Activated CD4-positive, alpha-beta T cell treated with anti-CD3 and anti-CD28 coated beads, Interleukin-2, amount 50 U/mL, for 48 hours (primary cell): ENCODE measurements around the gene MBTPS2.
"Not testable (repeated sequence)": the region's sequence is repeated elsewhere in the genome, so short reads cannot be mapped to it uniquely, and the experiment has no call there.

Experiments used
- DNase-seq, 2 experiments: peaks; one replicate each; pipeline ENCODE4 v3.0.0-alpha.2; 2020

The MBTPS2 gene

GRCh38 chrX:21839334-21840192 lies at the start of gene MBTPS2:
Gene MBTPS2, plus strand, starts transcription at chrX:21839617. Its CDS starts 118 bp downstream, at chrX:21839735.
- peak; percentile 77 to 83 for DNase-seq

- DNase-seq = no peak
These were observed 40.7 kb upstream of the MBTPS2 start for GRCh38 chrX:21798677-21799219.

- no peak for DNase-seq
These were observed 39.6 kb upstream of the MBTPS2 start for GRCh38 chrX:21799767-21800166.

GRCh38 chrX:21800344-21800770 lies 39.1 kb upstream of the MBTPS2 start:
- no peak for DNase-seq

- no peak for DNase-seq
These were observed 37.3 kb upstream of the MBTPS2 start for GRCh38 chrX:21802054-21802670.

GRCh38 chrX:21802839-21803238 lies 36.6 kb upstream of the MBTPS2 start:
- DNase-seq = no peak

- no peak for DNase-seq
These were observed 32.7 kb upstream of the MBTPS2 start for GRCh38 chrX:21806691-21807090.

- no peak for DNase-seq
These were observed 27.6 kb upstream of the MBTPS2 start for GRCh38 chrX:21811832-21812231.

- DNase-seq = no peak
These were observed 26.8 kb upstream of the MBTPS2 start for GRCh38 chrX:21812628-21813027.

GRCh38 chrX:21813612-21814368 lies 25.6 kb upstream of the MBTPS2 start:
- DNase-seq = no peak

- no peak for DNase-seq
These were observed 23.3 kb upstream of the MBTPS2 start for GRCh38 chrX:21816136-21816535.

- DNase-seq = not testable (repeated sequence)
These were observed 19.2 kb upstream of the MBTPS2 start for GRCh38 chrX:21820170-21820569.

GRCh38 chrX:21821875-21822274 lies 17.5 kb upstream of the MBTPS2 start:
- no peak for DNase-seq

- DNase-seq = no peak
These were observed 7.9 kb upstream of the MBTPS2 start for GRCh38 chrX:21831496-21831895.

- DNase-seq = no peak
These were observed 2.4 kb upstream of the MBTPS2 start for GRCh38 chrX:21837056-21837455.

- DNase-seq = no peak
These were observed 482 bp upstream of the MBTPS2 start for GRCh38 chrX:21838937-21839333.

- peak; percentile 9 to 22 for DNase-seq
These were observed 752 bp downstream of the MBTPS2 start for GRCh38 chrX:21840193-21840545.

- DNase-seq = no peak
These were observed 3.8 kb downstream of the MBTPS2 start for GRCh38 chrX:21843179-21843578.

GRCh38 chrX:21845096-21845495 lies 5.7 kb downstream of the MBTPS2 start:
- no peak for DNase-seq

GRCh38 chrX:21847342-21847741 lies 7.9 kb downstream of the MBTPS2 start:
- DNase-seq = no peak

- no peak for DNase-seq
These were observed 14.2 kb downstream of the MBTPS2 start for GRCh38 chrX:21853578-21853977.

- no peak for DNase-seq
These were observed 16.6 kb downstream of the MBTPS2 start, which contains the start of gene YY2 for GRCh38 chrX:21855937-21856415. Gene YY2, plus strand, starts transcription at chrX:21855987. Its CDS starts 498 bp downstream, at chrX:21856485.

GRCh38 chrX:21856504-21856903 lies 17.1 kb downstream of the MBTPS2 start:
- DNase-seq = no peak
